ENCODE data around the gene ZNF782. TPM values are rescaled to one million over a fixed set of nuclear protein-coding genes. Genes with fewer than 3 reads are reported as not detected.

The ZNF782 gene
- total and polyA plus RNA-seq, 2 of the 8 experiments (the other 6 are each of a cell fraction or from before 2014, with no cell fraction given): 1.4 to 7.4 TPM

DNA sequence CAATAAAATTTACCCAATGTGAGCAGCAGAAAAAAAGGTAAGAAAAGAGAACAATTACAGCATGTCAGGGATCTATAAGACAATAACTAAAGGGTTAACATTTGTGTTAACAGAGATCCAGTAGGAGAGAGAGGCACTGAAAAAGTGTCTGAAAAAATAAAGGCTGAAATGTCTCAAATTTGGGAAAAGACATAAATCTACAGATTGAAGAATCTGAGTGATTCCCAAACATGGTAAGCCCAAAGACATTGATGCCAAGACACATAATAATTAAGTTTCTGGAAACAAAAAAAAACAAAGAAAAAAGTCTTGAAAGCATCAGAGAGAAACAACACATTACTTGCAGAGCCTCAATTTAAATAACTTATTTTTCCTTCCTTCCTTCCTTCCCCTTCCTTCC is 31.1 kb upstream of the ZNF782 start:
- TF ChIP-seq TAF1 (IDR thresholded peaks at IDR 0.05; ENCODE audit: low read depth, low read length): no peak
- TF ChIP-seq, protein P1, sequence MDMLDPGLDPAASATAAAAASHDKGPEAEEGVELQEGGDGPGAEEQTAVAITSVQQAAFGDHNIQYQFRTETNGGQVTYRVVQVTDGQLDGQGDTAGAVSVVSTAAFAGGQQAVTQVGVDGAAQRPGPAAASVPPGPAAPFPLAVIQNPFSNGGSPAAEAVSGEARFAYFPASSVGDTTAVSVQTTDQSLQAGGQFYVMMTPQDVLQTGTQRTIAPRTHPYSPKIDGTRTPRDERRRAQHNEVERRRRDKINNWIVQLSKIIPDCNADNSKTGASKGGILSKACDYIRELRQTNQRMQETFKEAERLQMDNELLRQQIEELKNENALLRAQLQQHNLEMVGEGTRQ (IDR thresholded peaks at IDR 0.05; ENCODE audit: low read length): no peak
- no peak for TF ChIP-seq NANOG (IDR thresholded peaks at IDR 0.05; ENCODE audit: insufficient read depth, low read depth, low read length, poor library complexity, severe bottlenecking)
- no peak for TF ChIP-seq ASH2L (IDR thresholded peaks at IDR 0.05; ENCODE audit: low read length)
- TF ChIP-seq RNF2 (IDR thresholded peaks at IDR 0.05; ENCODE audit: borderline replicate concordance, low read depth, low read length, missing control alignments, poor library complexity, severe bottlenecking): no peak
- TF ChIP-seq, protein P2, sequence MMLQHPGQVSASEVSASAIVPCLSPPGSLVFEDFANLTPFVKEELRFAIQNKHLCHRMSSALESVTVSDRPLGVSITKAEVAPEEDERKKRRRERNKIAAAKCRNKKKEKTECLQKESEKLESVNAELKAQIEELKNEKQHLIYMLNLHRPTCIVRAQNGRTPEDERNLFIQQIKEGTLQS (IDR thresholded peaks at IDR 0.05; ENCODE audit: insufficient read depth, low read depth, low read length): no peak
- no peak for TF ChIP-seq CREB1 (IDR thresholded peaks at IDR 0.05)
- no peak for TF ChIP-seq SUZ12 (IDR thresholded peaks at IDR 0.05; ENCODE audit: low read length)
- no peak for TF ChIP-seq NRF1 (IDR thresholded peaks at IDR 0.05; ENCODE audit: low read depth, low read length)
- TF ChIP-seq TEAD4 (IDR thresholded peaks at IDR 0.05; ENCODE audit: low read depth, low read length): no peak
- no peak for TF ChIP-seq HDAC2 (IDR thresholded peaks at IDR 0.05; ENCODE audit: borderline replicate concordance in 1 of 2, low read depth in 2 of 2, low read length in 2 of 2)
- POLR2A ChIA-PET (ENCODE audit: partially characterized antibody): no interaction called here

More for the DNA sequence above, 31.1 kb upstream of the ZNF782 start:
- H3K36me3 ChIP-seq (ENCODE audit: control insufficient read depth in 2 of 4, insufficient read depth in 4 of 4, low read length in 3 of 4): no peaks in the 10 kb centered on the region
- H3K23me2 ChIP-seq (ENCODE audit: low read depth, low read length): no peaks in the 10 kb centered on the region
- no peak overlapping the region for H3K4ac ChIP-seq (replicated peaks; ENCODE audit: insufficient read length, low read depth, low read length)
- no peaks in the 10 kb centered on the region for H3K79me2 ChIP-seq (ENCODE audit: control insufficient read depth in 1 of 2, insufficient read depth in 2 of 2, low read length in 2 of 2)
- no peak overlapping the region for H3K23ac ChIP-seq (ENCODE audit: insufficient read length)
- no peak overlapping the region for H2BK5ac ChIP-seq (ENCODE audit: low read depth, low read length)
- H3K56ac ChIP-seq (replicated peaks; ENCODE audit: insufficient read length, low read depth, low read length): no peak overlapping the region
- CTCF ChIA-PET (ENCODE audit: partially characterized antibody): interaction anchor here (2.5 kb wide), 1 partner anchor 10 kb away, joined by 10 read pairs; no protein-coding TSS in a partner anchor
- no peak overlapping the region for H3K4me3 ChIP-seq (ENCODE audit: extremely low read depth in 1 of 4, insufficient read depth in 2 of 4, low read depth in 3 of 4, low read length in 4 of 4)
- no peak overlapping the region for H4K91ac ChIP-seq (replicated peaks; ENCODE audit: insufficient read length, low read length)
- no peak overlapping the region for H2BK120ac ChIP-seq (replicated peaks; ENCODE audit: low read depth, low read length)
- H3K14ac ChIP-seq (ENCODE audit: insufficient read length): no peak overlapping the region
- H2BK15ac ChIP-seq (ENCODE audit: low read length): no peak overlapping the region
- H2AFZ ChIP-seq (ENCODE audit: low read length): no peak overlapping the region
- no peak overlapping the region for H3K9ac ChIP-seq (replicated peaks in 1 of 4; ENCODE audit: extremely low read depth in 1 of 4, low read depth in 3 of 4, low read length in 3 of 4)
- H3K4me1 ChIP-seq (replicated peaks in 1 of 4; ENCODE audit: control insufficient read depth in 3 of 4, insufficient read depth in 4 of 4, low read length in 3 of 4): no peaks in the 10 kb centered on the region
- H2BK20ac ChIP-seq (ENCODE audit: low read length): no peak overlapping the region
- DNase-seq (ENCODE audit: low read depth in 1 of 2, low spot score in 2 of 2) (no peak), FAIRE-seq (no peak)
- H3K27ac ChIP-seq (ENCODE audit: low read depth, low read length): no peak overlapping the region
- H3K27me3 ChIP-seq (replicated peaks in 1 of 4; ENCODE audit: control insufficient read depth in 3 of 4, extremely low read depth in 1 of 4, insufficient read depth in 3 of 4, low read length in 3 of 4): no peaks in the 10 kb centered on the region
- H2AK5ac ChIP-seq (ENCODE audit: low read depth, low read length): no peak overlapping the region
- H3K79me1 ChIP-seq (ENCODE audit: low read depth, low read length): no peaks in the 10 kb centered on the region
- no peaks in the 10 kb centered on the region for H3K9me3 ChIP-seq (ENCODE audit: insufficient read depth in 2 of 2, low read depth in 1 of 2, low read length in 1 of 2)
- no peak overlapping the region for H2BK12ac ChIP-seq (ENCODE audit: low read depth, low read length)
- H3K4me2 ChIP-seq (ENCODE audit: insufficient read depth in 1 of 2, low read depth in 2 of 2, low read length in 2 of 2): no peak overlapping the region
- no peak overlapping the region for H4K5ac ChIP-seq (ENCODE audit: insufficient read length, low read depth, low read length)
- H4K20me1 ChIP-seq (replicated peaks in 1 of 2; ENCODE audit: control insufficient read depth in 1 of 2, insufficient read depth in 2 of 2, low read length in 2 of 2): no peaks in the 10 kb centered on the region
- no peak overlapping the region for H4K8ac ChIP-seq (ENCODE audit: extremely low read depth, insufficient read depth, low read length)
- H3K18ac ChIP-seq (ENCODE audit: extremely low read depth, low read length): no peak overlapping the region
